ENCODE data around the gene DDN.

GRCh38 chr12:49046129-49046895 lies 47.1 kb upstream of the DDN start:
- TF ChIP-seq CTCF (IDR thresholded peaks at IDR 0.05; ENCODE audit: low read depth, low read length) (no peak), POLR2A (IDR thresholded peaks at IDR 0.05; ENCODE audit: extremely low read depth, insufficient read length) (no peak), MYC (IDR thresholded peaks at IDR 0.05; ENCODE audit: low read depth, low read length) (no peak), MAX (IDR thresholded peaks at IDR 0.05; ENCODE audit: low read depth, low read length) (no peak)

Measured in NB4 (cell line).